Fibroblast of upper back skin (primary cell): ENCODE measurements around the gene CYFIP1.

Source experiments
- DNase-seq: peaks from one replicate; pipeline ENCODE4 v3.0.0-alpha.2; 2013

Gene CYFIP1

DNA sequence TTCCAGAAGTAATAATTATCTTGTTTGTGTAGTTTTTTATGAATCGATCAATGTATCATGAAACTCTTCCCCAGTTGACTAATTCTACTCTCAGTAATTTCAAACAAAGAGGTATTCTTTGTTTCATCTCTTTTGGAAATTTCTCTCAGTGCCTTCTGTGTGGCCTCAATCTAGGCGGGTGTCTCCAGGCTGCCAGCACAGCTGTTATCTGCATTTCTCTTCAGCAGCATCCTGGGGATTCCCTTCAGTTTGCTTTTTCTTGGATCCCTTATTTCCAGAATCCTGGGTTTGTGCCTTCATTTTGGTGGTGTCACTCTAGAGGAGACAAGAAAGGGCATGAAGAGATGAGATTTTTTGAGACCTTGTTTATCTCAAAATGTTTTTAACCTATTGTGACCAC is 119.0 kb downstream of the CYFIP1 start:
- no peak for DNase-seq

DNA sequence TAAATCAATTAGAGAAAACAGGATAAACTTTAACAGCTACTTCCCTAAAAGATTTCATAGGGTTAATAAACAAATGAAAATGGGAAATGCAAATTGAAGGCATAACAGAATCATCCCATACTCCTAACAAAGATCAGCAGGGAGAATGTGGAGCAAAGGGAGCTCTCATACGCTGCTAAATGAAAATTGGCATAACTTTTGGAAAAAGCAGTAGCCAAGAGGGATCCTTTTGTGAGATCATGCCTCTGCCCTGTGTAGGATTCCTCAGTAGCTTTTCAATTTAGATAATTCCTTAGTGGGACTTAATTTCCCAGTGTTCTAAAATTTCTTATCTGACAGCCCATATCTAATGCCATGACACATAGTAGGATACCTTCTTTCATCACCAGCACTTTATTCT is 123.5 kb downstream of the CYFIP1 start:
- no peak for DNase-seq

DNA sequence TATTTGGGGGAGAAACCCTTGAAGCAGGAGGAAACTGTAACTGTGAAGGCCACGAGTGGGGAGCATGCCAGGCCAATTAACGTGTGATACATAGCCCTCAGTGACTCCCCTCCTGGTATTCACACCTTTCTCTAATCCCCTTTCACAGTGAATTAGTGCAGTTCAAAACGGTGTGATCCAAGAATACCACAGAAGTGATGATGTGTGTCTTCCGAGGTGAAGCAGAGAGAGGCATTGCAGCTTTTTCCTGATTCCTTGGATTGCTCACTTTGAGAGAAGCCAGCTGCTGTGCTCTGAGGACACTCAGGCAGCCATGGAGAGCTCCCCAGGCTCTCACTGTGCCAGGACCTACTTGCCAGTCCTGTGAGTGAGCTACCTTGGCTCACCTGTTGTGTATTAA is 124.4 kb downstream of the CYFIP1 start:
- DNase-seq, result no peak

DNA sequence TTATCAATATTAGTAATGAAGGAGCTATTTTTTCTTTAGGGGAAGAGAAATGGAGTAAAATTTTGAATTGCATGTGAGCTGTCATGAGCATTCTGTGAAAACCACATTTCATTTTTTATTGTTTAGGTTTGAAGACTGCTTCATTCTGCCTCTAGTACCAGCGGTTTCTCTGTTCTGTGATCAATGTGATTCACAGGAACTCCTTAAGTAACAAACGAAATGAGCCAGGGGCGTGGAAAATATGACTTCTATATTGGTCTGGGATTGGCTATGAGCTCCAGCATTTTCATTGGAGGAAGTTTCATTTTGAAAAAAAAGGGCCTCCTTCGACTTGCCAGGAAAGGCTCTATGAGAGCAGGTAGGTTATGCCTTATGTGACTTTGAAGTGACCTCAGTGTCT is 128.7 kb downstream of the CYFIP1 start:
- no peak for DNase-seq

DNA sequence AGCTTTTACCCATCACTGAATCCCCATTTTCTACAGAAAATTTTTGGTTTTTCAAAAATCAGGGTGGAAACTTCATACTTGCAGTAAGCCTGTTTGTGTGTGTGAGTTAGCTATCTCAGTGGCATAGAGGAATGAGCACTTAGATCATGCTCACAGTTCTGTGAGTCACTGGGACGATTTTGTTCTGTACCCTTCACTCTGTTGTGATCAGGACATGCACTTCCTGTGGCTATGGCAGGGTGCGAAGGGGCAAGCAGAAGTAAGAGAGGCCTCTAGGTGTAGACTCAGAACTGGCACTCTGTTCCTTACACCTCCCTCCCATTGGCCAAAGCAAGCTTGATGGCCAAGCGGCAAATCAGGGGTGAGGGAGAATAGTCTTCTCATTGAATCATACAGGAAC is 130.1 kb downstream of the CYFIP1 start:
- DNase-seq, result no peak

DNA sequence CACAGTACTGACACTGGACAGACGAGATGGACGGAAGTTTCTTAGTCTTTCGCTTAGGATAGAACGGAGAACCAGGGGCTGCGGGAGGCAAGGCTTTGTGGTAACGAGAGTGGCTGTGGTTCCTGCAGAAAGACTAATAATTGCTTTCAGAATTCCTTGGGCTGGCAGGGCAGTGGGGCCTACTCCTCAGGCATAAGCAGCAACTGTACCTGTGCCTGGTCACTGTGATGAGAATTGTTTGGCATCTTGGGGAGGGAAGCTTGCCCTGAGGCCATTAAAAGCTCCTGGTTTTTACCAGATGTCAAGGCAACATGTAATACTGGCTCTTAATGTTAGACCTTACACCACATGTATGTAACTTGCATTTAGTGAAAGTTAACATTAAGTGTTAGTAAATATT is 134.1 kb downstream of the CYFIP1 start:
- no peak for DNase-seq

DNA sequence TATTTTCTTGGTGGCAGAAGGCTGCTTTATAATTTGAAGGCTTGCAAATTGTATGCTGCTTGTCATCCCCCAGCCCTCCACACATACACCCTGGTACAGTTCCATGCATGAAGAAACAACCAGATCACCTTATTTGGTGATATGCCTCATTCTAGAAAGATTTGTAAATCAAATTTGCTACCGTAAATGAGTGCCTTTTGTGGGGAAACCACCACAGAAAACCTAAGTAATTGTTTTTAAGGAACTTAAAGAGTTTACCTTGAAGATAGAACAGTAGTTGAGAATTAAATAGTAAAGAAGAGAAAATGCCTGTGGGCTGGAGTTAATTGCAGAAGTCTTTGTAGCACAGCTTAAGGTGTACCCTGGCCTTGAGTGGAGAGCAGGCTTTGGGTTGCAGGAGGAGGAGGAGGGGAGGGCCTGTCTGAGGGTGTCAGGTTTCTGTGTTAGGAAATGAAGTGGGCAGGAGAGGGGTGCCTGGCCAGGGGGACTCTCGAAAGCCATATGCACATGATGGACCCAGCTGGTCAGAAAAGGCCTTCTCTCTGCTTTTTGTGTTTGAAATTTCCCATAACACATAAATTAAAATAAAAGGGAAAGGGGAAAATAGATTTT is 134.8 kb downstream of the CYFIP1 start:
- peak; percentile 15 for DNase-seq

DNA sequence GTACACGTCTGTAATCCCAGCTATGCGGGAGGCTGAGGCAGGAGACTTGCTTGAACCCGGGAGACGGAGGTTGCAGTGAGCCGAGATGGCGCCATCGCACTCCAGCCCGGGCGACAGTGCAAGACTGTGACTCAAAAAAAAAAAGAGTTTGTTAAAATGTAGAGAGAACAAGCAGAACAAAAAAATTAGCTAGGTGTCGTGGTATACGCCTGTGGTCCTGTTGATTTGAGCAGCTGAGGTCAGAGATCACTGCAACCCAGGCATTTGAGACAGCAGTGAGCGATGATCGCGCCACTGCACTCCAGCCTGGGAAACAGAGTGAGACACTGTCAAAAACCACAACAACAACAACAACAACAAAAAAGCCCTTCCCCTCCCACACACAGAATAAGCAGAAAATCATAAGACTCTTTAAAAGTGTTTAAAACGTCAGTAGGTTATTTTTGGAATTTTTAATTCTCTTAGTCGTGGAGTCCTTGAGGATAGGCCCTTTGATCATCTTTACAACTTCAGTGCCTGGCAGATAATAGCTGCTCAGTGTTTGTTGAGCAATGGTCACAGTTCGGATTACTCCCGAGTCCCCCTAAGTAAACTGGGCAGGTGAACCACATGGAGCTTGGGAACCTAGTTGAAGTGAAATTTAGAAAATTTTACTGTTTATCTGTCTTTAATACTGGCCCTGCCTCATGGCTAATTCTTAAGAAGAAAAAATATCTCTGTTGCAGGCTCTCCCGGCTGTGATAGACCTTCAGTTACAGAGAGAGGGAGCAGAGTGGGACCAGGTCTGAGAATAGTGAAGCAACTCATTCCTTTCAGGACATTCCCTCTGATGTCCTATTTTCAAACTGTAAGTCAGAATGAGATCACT is 135.5 kb downstream of the CYFIP1 start:
- DNase-seq, result no peak

DNA sequence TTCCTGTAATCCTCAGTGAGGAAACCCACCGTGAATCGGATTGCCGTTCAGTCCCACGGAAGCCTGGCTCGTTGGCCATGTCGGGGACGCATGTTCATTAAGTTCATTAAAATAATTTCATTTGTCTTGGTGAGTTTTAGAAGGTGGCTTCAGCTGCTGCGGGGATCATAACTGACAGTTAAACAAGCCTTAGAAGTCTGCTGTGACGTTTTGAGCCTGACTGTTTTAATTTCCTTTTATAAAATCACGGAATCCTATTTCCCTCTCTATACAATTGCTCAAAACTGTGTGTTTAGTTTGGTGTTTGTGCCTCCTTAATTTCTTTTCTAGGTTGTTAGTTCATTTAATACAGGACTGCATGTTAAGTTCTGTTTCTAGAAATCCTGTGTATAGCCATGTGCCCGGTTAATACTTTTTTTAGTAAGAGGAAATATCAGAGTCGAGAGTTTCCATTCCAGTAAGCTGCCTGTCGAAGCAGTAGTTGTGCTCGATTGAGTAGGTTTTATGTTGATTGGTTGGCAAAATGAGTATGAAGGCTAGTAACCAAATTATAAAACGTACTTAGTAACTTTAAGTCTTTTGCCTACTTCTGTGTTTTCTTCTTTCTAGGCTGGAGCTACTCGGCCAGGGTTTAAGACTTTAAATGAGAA is 141.0 kb downstream of the CYFIP1 start:
- no peak for DNase-seq

DNA sequence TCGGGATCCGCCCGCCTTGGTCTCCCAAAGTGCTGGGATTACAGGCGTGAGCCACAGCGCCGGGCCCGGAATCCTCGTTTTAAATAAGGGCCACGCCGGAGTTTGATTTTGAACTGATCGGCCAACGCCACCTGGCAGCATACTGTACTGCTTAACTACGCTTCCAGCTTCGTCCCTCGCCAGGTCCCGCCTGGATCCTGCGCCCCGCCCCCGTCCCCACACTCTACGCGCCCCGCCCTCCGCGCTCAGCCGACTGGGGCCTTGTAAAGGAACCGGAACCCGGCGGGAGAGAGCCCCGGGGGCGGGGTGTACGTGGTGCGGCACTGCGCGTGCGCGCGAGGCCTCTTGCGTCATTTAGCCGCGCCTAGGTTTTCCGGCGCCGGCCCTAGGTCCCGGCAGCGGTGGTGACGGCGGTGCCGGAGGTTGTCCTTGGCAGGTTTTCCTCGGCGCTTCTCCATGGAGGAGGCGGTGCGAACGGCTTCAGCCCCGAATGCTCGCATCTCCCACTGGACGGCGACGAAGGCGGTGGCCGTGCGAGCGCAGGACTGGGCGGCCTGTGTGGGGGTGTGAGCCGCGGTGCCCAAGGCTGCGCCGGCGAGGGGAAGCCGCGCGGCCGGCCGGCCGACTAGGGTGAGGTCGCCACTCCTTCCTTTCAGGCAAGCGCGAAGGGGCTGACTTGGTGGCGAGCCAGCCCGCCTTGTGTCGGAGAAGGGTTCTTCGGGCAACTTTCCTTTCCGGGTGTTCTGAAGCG is 141.7 kb downstream of the CYFIP1 start, which contains the start of gene NIPA2:
Gene NIPA2, plus strand, starts transcription at position 375 of the 751 bp plus-strand sequence. CDS start 13,066 bp downstream, outside the sequence.
- DNase-seq, result peak; percentile 98

DNA sequence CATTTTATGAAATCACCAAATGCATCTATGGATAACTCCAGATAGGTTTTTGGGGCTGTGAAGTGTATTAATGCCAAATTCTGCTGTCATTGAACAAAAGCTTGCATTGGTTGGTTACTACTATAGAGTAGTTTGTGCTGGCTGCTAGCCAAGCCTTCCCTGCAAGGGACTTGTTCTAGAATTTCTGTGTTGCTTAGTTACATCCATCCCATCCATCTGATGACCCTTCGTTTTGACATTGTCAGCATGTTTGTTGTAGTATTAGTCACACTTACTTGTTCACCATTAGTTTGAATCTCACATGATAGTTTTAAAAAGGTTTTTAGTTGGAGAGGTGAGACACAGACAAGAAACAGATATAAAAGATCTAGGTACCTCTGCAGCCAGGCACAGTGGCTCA is 148.7 kb downstream of the CYFIP1 start:
- DNase-seq, result peak; percentile 14

DNA sequence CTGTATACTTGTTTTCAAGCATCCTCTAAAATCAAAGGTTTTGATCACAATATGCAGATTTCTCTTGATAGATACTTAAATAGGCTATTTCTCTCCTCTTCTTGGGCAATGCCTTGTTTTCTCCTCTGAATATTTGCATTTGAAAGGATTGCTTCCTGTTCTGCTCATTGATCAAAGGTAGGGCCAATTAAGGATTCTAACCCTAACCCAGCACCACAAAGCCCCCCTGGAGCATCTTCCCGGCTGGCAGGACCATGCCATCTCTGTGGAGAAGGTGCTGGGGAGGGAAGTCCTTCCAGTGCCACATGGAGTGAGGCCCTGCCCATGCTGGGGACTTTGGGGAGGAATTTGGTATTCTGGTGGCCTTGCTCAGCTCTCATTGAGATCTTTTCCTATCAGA is 153.0 kb downstream of the CYFIP1 start:
- no peak for DNase-seq

DNA sequence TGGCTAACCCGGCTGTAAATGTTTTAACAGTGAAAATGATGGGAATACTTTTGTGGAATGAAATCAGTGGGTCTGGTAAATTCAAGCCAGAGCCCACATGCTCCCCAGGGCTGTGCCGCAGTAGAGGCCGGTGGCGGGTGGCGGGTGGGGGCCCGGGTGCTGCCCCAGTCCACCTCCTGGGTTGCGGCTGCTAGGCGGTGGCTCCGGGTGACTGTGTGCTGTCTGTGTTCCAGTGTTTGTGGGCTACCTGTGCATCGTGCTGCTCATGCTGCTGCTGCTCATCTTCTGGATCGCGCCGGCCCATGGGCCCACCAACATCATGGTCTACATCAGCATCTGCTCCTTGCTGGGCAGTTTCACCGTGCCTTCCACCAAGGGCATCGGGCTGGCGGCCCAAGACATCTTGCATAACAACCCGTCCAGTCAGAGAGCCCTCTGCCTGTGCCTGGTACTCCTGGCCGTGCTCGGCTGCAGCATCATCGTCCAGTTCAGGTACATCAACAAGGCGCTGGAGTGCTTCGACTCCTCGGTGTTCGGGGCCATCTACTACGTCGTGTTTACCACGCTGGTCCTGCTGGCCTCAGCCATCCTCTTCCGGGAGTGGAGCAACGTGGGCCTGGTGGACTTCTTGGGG is 156.6 kb downstream of the CYFIP1 start:
- DNase-seq, result no peak

DNA sequence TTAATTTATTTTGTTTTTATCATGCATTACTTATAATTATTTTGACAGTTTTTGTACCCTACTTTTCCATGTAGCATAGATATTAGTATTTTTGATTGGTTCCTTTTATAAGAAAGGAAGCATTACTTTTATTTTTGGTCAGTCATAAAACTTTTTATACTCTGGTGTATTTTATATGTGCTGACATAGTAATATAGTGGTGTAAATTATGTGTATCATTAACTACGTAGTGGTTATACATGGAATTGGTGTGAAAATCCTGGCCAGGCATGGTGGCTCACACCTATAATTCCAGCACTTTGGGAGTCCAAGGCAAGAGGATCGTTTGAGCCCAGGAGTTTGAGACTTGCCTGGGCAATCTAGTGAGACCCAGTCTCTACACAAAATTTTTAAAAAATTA is 160.5 kb downstream of the CYFIP1 start:
- no peak for DNase-seq
